ENCODE results near the gene RABGEF1. TPM values are rescaled to one million over a fixed set of nuclear protein-coding genes. Genes with fewer than 3 reads are reported as not detected.

RABGEF1 gene
- total and polyA plus RNA-seq, 9 of the 15 experiments (the other 6 are each of a cell fraction or from before 2014, with no cell fraction given) = 7.0 to 29.3 (median 20.5) TPM

- TF ChIP-seq PRPF4 (IDR thresholded peaks at IDR 0.05; ENCODE audit: insufficient read depth, low read depth, low read length, poor library complexity, severe bottlenecking) (no peak), BRF2 (IDR thresholded peaks at IDR 0.05; ENCODE audit: borderline replicate concordance, insufficient read depth, insufficient read length) (no peak), SMARCC2 (IDR thresholded peaks at IDR 0.05; ENCODE audit: low read depth) (no peak), HLTF (IDR thresholded peaks at IDR 0.05) (no peak), ATF2 (CRISPR knock-in tag; IDR thresholded peaks at IDR 0.05) (no peak), KAT7 (CRISPR knock-in tag; IDR thresholded peaks at IDR 0.05; ENCODE audit: borderline replicate concordance) (no peak), HSF4 (CRISPR knock-in tag; IDR thresholded peaks at IDR 0.05; ENCODE audit: borderline replicate concordance) (no peak), CUX1 (CRISPR knock-in tag; IDR thresholded peaks at IDR 0.05) (peak; percentile 86), PTBP1 (IDR thresholded peaks at IDR 0.05; ENCODE audit: low read depth, low read length) (no peak), PHF8 (IDR thresholded peaks at IDR 0.05; ENCODE audit: borderline replicate concordance, low read length) (no peak), IFI16 (CRISPR knock-in tag; IDR thresholded peaks at IDR 0.05) (no peak)
Observed at GRCh38 chr7:66713687-66714086, 26.8 kb upstream of the RABGEF1 start (continued).
